Putamen (tissue), 1 donor: ENCODE results near the gene FMNL3.
"Not testable (repeated sequence)": the region's sequence is repeated elsewhere in the genome, so short reads cannot be mapped to it uniquely, and the experiment has no call there.

Experiments
- DNase-seq: peaks from one replicate; pipeline ENCODE4 v3.0.0-alpha.2; 2016; ENCODE audit warnings: low spot score

The FMNL3 gene

DNA sequence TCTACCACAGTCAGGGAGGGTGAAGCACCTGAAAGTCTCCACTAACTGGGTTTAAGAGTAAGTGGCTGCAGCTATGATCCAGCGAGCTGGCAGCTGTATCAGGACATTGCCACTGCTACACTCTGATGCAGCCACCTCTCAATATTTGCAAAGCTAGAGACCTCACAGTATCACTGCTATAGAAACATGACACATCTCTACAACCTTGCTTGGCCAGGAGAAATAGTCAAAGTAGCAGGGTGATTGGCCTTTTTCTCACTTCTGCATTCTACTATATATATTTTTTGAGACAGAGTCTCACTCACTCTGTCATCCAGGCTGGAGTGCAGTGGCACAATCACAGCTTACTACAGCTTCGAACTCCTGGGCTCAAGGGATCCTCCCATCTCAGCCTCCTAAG is 9.3 kb upstream of the FMNL3 start:
- no peak for DNase-seq

DNA sequence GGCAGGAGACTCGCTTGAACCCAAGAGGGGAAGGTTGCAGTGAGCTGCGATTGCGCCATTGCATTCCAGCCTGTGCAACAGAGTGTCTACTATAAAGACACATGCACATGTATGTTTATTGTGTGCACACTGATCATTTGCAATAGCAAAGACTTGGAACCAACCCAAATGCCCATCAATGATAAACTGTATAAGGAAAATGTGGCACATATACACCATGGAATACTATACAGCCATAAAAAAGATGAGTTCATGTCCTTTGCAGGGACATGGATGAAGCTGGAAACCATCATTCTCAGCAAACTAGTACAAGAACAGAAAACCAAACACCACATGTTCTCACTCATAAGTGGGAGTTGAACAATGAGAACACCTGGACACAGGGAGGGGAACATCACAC is 6.7 kb upstream of the FMNL3 start:
- not testable (repeated sequence) for DNase-seq

DNA sequence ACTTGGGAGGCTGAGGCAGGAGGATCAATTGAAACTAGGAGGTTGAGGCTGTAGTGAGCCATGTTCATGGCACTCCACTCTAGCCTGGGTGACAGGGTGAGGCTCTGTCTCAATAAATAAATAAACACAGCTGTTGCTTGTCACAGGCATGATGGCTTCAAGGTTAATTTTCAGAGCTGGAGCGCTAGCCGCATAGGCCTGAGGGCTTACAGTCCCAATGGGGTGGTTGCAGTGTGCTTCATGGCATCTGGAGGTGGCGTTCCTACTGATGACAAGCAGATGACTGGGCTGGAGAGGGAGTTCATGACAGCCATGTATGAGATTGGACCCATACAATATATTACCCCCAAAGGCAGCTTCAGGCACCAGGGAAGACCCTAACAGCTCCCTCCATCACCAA is 1.6 kb upstream of the FMNL3 start:
- DNase-seq = no peak

DNA sequence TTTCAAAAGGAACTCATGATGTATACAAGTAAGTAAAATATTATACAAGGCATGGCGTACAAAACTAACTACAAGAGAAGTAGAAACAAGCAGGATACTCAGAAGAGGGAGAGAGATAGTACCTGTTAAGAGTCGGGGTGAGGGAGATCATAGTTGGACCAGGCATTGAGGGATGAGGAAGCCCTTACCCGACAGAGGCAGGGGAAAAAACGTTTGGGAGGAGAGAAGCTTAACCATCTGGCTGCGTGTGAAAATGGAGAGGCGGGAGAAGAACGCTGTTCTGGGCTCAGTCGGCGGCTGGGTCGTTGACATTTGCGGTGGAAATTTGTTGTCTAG is 575 bp upstream of the FMNL3 start:
- DNase-seq = no peak

DNA sequence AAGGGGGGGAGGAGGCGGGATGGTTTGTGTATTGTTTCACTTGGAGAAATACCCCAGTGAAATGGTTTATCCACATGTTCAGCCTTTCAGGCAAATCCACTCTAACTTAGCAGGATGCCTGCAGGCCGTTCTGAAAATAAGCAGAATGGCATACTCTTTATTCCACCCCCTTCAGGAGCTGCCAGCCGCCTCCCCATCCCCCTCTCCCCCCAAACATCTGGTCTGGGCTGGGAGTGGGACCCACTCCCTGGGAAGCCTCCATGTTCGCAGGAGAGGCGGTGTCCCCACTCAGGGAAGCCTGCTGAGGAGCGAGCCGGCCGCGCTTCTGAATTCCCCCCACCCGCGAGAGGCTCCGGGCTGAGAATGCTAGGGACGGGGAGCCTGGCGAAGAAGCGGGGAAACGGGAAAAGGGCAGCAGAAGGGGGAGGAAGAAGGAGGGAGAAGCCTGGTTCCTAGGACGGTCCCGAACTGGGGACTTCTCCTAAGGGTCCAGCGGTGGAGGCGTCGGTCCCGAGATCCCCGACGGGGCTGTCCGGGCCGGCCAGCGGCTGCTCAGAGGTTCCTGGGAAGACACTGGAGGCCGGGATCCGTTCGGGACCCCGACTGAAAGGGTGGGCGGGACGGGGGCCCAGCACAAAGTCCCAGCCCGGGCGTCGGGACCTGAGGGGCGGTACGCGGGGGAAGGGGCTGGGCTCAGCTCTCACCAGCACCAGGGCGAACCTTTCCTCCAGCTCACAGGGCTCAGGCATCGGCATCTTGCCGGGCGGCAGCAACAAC is 666 bp downstream of the FMNL3 start:
- no peak for DNase-seq

DNA sequence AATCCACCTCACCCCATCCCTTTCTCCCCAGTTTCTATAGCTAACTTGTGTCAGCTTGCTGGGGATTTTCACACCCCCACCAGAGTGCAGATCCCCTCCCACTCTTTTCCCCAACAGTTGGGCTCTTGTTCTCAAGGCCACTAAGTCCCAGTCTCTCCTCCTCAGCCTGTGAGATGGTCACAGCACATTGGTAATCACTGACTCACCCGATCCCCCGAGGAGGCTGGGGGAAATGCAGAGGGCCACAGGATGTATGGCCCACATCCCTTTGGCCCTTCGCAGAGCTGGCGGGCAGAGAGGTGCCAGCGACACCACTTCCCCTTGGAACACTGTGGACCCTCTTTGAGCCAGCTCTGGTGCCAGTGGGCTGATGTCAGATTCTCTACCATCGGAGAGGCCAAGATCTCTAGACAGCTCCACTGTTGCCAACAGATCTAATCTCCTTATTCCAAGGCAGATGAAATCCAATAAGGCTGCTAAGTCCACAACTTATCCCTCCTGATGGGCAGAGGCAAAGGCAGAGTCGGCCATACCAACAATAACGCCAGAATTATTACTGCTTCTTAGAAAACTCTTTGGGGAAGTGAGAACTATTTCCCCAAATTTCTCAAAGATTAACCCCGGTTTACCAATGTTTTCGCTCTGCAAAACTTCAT is 1.6 kb downstream of the FMNL3 start:
- DNase-seq = peak; percentile 16

DNA sequence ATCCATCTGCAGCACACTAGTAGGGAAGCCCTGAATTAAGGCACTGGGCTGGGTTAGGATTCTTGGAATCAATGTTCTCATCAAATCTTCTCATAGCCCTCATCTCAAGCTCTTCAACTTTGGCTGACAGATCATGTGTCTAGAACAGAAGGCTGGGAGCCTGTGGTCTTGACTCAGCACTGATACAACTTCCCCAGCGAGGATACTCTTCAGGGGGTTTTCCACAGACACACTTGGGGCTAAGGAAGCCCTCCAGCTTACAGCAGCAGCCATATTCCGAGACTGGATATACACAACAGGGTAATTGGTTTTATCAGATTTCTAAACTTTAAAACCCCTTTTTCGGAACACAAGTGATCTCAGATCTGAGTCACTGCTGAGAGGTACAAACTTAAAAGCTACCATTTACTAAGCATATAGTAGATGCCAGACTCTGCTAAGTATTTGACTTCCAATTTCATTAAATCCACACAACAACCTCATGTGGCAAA is 3.5 kb downstream of the FMNL3 start:
- DNase-seq = no peak

DNA sequence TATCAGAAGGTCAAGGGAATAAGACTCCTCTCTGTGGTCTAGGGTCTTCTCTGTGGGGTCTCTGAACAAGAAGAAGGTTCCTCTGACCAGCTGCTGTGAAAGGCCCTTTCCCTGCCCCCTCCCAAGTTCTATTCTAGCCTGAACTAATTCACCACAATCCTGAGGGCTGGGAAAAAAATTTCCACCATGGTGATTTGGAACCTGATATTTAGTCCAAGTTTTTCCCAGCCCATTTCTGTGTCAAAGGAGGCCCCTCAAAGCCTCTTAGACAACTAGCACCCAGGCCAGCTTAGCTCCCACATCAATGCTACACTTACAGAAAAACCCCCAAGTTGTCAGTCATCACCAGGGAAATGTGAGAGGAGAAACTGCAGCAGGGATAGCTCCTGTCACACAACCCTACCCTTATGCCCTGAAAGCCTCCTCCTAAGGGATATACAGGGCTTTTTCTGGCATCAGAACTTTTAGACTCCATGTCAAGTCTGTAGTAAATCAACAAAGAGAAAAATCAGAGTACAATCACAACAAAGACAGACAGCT is 4.5 kb downstream of the FMNL3 start:
- DNase-seq = no peak

DNA sequence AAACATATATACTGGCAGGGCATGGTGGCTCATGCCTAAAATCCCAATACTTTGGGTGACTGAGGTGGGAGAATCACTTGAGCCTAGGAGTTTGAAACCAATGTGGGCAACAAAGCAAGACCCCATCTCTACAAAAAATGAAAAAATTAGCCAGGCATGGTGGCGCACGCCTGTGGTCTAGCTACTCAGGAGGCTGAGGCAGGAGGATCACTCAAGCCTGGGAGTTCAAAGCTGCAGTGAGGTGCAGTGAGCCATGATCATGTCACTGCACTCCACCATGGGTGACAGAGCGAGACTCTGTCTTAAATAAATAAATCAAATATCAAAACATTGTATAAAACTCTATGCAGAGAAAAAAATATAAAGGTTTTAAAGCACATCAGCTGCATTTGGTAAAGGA is 5.2 kb downstream of the FMNL3 start:
- DNase-seq = no peak

DNA sequence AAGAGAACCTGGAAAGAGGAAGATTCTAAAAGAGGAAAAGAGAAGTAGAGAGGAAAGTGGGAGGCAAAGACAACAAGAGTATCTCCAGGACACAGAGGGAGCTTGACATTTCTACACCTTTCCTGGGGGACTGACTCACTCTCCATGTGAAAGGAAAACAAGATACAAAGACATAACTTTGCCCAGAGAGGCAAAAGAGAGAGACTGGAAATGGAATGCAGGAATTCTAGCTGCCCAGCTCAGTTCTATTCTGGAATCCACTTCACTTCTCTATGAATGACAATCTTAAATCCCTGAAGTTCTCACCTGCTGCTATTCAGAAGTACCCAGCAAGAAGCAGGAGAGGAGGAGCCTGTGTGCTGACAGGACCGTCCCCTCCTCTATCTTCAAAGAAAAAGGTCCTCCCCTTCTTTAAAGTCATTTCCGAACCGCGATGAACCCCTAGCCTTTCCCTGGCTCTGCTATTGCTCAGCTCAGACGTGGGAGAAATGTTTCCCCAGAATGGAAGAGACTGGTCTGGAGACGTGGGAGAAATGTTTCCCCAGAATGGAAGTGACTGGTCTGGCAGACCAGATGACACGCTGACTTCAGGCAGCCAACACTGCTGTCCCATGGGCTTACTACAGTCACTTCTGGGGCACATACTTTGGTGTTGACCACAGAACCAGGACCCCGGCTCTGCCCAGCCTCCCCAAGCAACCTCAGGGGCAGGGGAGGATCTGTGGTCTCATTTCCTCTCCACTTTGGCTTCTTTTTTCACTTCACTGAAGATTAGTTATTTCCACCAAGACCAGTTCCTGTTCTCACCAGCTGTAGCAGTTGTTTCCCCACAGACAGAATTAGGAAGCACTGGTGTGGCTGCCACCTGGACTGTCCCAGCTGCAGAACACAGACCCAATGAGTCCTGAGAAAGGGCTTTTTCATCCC is 8.3 kb downstream of the FMNL3 start:
- DNase-seq = no peak

DNA sequence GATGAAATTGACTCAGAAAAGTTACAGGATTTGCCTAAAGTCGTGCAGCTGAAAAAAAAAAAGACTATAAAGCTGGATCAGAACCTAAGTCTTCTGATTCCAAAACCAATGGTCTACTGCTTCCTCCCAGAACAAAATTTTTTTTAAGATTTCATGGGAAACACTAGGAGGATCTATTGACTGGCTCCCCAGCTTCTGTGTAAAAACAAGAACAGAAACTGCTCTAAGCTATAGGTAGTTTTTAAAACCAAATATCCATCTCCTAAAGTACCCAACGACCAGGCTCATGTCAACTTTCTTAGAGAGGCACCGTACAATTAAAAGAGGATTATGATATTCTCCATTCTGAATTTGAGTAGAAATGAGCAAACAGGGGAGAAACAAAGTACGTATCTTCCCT is 9.4 kb downstream of the FMNL3 start:
- no peak for DNase-seq

DNA sequence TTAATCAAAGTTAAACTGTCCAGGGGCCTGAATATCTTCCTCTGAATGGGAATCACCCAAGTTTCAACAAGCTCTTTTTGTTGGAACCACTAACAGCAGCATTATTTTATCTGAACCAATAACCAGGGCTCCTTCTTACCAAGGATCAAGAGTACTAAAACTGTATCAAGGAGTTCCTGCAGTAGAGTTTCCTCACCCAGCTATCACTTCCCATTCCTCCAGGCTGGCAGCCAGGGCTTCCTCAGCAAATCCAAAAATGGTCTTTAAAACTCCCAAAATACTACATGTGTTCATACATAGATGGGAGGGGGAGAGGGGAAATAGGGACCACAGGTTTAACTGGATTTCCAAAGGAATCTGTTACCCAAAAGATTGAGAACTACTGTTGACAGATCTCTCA is 10.5 kb downstream of the FMNL3 start:
- DNase-seq = no peak

DNA sequence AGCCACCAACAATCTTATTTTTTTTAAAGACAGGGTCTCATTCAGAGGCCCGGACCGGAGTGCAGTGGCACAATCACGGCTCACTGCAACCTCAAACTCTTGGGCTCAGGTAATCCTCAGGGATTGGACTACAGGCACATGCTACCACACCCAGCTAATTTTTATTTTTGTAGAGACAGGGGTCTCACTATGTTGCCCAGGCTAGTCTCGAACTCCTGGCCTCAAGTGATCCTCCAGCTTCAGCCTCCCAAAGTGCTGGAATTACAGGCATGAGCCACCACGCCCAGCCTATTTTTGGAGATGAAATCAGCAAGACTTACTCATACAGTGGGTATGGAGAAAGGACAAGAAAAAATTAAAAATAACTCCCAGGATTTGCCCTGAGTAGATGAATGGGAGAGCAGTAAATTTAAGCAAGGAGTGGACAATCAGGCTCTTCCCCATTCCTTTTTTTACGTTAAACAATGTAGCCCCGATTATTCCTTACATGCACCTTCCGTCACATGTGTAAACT is 13.2 kb downstream of the FMNL3 start:
- no peak for DNase-seq

DNA sequence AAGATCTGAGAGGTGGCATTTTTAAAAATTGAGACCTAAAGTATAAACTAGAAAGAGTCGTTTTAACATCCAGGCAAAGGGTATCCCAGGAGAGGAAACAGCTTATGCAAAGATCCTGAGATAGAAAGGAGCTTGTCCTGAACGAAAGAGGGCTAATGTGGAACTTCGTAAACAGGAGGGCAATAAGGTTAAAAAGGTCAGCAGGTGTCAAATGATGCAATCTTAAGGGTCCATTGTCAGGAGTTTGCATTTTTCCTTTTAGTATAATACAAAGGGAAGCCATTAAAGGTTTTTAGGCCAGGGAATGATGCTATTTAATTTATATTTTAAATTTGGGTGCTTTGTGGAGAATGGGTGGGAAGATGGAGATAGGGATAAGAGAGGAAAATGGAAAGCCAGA is 14.4 kb downstream of the FMNL3 start:
- no peak for DNase-seq

DNA sequence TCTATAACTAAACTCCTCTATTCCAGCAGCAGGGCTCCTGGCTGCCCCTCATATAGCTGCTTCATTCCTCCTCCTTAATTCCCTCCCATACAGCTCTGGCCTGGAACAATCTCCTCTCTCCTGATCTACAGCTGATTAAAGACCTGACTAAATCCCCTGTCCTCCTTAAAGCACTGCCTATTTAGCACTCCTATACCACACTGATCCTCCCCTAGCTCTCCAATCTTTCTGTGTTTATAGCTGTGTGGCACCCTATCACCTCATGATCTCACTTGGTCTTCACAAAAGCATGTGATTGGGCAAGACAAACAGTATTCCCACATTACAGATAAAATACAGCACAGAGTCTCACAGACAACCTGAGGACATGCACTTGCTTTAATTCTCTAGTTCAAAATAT is 17.4 kb downstream of the FMNL3 start:
- DNase-seq = no peak

DNA sequence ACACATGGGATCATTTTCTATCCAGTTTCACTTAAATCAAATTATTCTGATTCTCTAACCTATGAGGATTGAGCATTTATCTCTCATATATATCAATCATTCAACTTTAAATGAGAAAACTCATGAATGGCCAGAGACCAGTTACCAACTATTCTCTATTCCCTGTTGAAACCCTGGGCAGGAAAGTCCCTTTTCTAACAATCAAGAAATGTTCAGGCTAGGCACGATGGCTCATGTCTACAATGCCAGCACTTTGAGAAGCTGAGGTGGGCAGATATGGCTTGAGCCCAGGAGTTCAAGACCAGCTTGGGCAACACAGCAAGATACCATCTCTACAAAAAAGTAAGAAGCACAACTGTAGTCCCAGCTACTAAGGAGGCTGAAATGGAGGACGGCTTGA is 18.0 kb downstream of the FMNL3 start:
- no peak for DNase-seq

DNA sequence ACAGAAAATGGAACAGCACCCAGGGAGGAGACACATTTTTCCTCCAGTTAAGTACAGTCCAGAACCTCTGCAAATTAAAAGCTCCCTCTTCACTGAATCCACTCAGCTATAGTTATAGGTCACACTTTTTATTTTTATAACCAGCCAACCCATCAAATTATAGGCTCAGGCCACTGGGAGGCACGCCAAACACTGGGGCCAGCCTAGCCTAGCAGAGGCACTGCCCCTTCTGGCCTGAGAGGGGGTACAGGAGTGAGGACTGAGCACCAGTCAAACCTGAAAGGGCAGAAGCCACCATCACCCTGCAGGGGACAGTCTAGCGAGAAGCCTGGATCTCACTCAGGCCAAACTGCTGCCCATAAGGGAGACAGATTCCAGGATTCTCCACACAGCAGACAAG is 19.3 kb downstream of the FMNL3 start:
- DNase-seq = no peak

DNA sequence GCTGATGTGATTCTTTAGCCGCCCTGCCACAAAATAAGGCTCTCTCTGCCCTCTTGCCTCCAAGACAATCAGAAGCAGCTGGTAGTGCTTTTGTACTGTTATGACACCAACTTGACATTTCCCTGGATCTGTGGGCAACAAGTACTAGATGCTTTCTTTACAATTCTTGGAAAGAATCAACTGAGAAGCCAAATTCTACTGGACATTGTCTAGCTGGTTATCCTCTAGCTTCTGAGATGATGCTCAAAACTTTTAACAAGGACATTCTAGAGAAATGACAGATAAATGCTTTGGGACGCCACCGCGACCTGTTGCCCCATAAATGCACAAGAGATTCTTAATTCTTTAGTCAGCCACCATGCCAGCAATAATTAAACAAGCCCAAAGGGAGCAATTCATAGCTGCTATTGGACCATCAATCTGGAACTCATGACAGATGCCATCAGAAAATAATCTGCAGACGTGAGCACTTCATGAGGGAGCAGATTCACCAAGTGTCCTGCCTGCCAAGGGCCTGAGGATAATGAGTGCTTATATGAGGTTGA is 22.8 kb downstream of the FMNL3 start:
- no peak for DNase-seq

DNA sequence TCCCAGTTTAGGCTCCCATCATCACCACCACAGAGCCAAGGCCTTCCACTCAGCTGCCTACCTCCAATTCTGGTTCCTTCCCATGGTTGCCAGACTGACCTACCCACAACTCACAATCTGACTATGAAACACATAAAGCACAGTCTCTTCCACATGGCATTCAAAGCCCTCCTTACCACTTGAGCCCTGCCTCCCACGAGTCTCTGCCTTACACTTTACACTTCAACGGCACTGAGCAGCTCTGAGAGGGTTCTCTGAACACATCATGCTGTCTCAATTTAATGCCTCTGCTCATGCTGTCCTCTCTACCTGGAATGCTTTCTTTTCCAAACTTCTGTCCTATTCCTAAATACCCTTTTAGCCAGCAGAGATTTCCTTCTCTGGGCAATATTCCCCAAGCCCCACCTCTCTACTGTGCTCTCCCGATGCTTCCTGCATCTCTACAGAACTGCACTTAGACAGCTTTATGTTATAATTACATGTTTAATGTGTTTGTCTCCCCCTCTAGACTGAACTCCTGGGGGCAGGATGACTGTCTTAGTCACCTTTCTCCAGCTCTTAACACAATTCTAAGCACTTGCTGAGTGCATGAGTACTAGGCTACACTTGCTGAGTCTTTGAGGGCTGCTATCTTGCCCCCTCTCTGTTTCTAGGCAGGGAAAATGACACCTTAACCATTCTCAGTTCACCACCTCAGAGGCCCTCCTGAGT is 23.5 kb downstream of the FMNL3 start:
- DNase-seq = no peak

DNA sequence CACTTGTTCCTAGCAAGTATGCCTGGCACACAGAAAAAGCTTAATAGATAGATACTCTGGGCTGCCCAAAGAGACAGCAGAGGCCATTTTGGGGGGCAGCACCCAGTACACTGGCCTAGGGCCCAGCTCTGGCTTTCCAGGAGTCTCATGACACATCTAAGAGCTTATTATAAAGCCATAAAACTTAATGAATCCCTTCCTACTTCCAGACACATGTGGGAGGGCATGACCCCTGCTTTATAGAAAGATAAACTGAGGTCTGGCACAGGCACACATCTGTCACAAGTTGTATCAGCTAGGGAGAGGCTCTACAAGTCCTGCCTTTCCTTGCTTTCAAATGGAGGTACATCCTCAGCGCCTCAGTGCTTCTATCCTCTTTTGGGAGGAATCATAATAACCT is 27.1 kb downstream of the FMNL3 start:
- no peak for DNase-seq

DNA sequence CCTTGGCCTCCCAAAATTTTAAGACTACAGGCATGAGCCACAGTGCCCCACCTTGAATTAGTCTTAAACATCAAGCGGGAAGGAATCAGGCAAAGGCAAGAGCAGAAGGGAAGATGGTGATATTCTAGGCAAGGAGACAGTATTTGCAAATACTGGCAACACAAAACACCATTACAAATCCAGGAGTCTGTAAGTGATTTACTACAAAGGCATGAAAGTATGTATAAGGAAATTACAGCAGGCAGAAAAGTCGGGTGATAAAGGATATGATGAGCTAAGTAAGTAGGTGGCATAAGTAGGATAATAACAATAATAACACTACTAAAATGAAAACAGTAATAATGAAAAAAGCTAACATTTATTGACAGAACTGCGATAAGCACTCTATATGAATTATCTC is 28.5 kb downstream of the FMNL3 start:
- no peak for DNase-seq
